Measurements from ENCODE around the gene APC. TPM values are rescaled to one million over a fixed set of nuclear protein-coding genes. Genes with fewer than 3 reads are reported as not detected.

APC gene
- total RNA-seq, 1 experiment from 2014 or later = 33.7 TPM

GRCh38 chr5:112895682-112896081 is 158.0 kb downstream of the APC start:
- peaks cover 14% of the 10 kb centered on the region for H3K36me3 ChIP-seq (ENCODE audit: control insufficient read depth, insufficient read depth, low read length)
- ChIA-PET CTCF (no interaction called here), POLR2A (interaction anchor here (0.8 kb wide), 1 partner anchor 415 kb away, joined by 7 read pairs; no protein-coding TSS in a partner anchor)

More at GRCh38 chr5:112895682-112896081, 158.0 kb downstream of the APC start:
- H3K4me1 ChIP-seq (ENCODE audit: control insufficient read depth, insufficient read depth, low read length) = no peaks in the 10 kb centered on the region
- ATAC-seq = no peak
- no peaks in the 10 kb centered on the region for H3K9me3 ChIP-seq (ENCODE audit: control insufficient read depth, insufficient read depth, low read depth, low read length)
- TF ChIP-seq POLR2AphosphoS5 (IDR thresholded peaks at IDR 0.05; ENCODE audit: low read depth, low read length) = no peak
- TF ChIP-seq, protein P1, sequence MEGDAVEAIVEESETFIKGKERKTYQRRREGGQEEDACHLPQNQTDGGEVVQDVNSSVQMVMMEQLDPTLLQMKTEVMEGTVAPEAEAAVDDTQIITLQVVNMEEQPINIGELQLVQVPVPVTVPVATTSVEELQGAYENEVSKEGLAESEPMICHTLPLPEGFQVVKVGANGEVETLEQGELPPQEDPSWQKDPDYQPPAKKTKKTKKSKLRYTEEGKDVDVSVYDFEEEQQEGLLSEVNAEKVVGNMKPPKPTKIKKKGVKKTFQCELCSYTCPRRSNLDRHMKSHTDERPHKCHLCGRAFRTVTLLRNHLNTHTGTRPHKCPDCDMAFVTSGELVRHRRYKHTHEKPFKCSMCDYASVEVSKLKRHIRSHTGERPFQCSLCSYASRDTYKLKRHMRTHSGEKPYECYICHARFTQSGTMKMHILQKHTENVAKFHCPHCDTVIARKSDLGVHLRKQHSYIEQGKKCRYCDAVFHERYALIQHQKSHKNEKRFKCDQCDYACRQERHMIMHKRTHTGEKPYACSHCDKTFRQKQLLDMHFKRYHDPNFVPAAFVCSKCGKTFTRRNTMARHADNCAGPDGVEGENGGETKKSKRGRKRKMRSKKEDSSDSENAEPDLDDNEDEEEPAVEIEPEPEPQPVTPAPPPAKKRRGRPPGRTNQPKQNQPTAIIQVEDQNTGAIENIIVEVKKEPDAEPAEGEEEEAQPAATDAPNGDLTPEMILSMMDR (IDR thresholded peaks at IDR 0.05) = no peak
- TF ChIP-seq, protein P2, sequence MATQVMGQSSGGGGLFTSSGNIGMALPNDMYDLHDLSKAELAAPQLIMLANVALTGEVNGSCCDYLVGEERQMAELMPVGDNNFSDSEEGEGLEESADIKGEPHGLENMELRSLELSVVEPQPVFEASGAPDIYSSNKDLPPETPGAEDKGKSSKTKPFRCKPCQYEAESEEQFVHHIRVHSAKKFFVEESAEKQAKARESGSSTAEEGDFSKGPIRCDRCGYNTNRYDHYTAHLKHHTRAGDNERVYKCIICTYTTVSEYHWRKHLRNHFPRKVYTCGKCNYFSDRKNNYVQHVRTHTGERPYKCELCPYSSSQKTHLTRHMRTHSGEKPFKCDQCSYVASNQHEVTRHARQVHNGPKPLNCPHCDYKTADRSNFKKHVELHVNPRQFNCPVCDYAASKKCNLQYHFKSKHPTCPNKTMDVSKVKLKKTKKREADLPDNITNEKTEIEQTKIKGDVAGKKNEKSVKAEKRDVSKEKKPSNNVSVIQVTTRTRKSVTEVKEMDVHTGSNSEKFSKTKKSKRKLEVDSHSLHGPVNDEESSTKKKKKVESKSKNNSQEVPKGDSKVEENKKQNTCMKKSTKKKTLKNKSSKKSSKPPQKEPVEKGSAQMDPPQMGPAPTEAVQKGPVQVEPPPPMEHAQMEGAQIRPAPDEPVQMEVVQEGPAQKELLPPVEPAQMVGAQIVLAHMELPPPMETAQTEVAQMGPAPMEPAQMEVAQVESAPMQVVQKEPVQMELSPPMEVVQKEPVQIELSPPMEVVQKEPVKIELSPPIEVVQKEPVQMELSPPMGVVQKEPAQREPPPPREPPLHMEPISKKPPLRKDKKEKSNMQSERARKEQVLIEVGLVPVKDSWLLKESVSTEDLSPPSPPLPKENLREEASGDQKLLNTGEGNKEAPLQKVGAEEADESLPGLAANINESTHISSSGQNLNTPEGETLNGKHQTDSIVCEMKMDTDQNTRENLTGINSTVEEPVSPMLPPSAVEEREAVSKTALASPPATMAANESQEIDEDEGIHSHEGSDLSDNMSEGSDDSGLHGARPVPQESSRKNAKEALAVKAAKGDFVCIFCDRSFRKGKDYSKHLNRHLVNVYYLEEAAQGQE (IDR thresholded peaks at IDR 0.05; ENCODE audit: insufficient read depth in 1 of 2, low read depth in 2 of 2, low read length in 1 of 2) = no peak
- TF ChIP-seq TCF7L2 (IDR thresholded peaks at IDR 0.05; ENCODE audit: low read depth, low read length) = no peak
- TF ChIP-seq SIN3A (IDR thresholded peaks at IDR 0.05; ENCODE audit: borderline replicate concordance, insufficient read depth, low read depth, low read length) = no peak
- in situ Hi-C loops (cut with HindIII; ENCODE audit: low pct_unique_long_range_greater_than_20kb, low sequenced_read_pairs) = no loop called here
- no peak overlapping the region for H3K27ac ChIP-seq (ENCODE audit: low read length)
- H3K4me3 ChIP-seq (ENCODE audit: low read depth in 2 of 2, low read length in 2 of 2) = no peak overlapping the region
- DNase-seq (ENCODE audit: low read depth, low spot score) = no peak
- H3K27me3 ChIP-seq (ENCODE audit: control insufficient read depth, insufficient read depth, low read length) = no peaks in the 10 kb centered on the region
- intact Hi-C loops (cut with micrococcal nuclease; ENCODE audit: unreplicated experiment) = no loop called here
- no TSS peak for BruUV-seq (replicated peaks)

Other genes with a start within 250 kb of the APC start
- 55.8 TPM for gene SRP19, start 123.4 kb downstream of the APC start, total RNA-seq (2021; ENCODE audit: unreplicated experiment)
- 112 TPM for gene REEP5, start 184.3 kb downstream of the APC start, total RNA-seq (2021; ENCODE audit: unreplicated experiment)
- 70.4 TPM for gene DCP2, start 238.9 kb downstream of the APC start, total RNA-seq (2021; ENCODE audit: unreplicated experiment)